CD14-positive monocyte (primary cell): Measurements from ENCODE around the gene PACSIN2. TPM values are rescaled to one million over a fixed set of nuclear protein-coding genes. Genes with fewer than 3 reads are reported as not detected.

Experiments
- DNase-seq, 3 donors: peaks; one replicate each; pipeline ENCODE4 v3.0.0-alpha.2; 2011 to 2022
- H2AFZ ChIP-seq: 2 replicates; pipeline ENCODE4 v1.6.0; 2012; ENCODE audit warnings: mild to moderate bottlenecking, low read depth, low read length, inconsistent platforms; ENCODE audit not compliant: insufficient read depth, poor library complexity, severe bottlenecking
- H3K27ac ChIP-seq, 2 donors: 1 replicate in 1 of 2; 2 replicates in 1 of 2; pipeline ENCODE4 v1.5.1; 2012 to 2013; ENCODE audit warnings: low read length in 2 of 2, control low read depth in 1 of 2, inconsistent platforms in 1 of 2, low read depth in 1 of 2, mild to moderate bottlenecking in 1 of 2
- H3K27me3 ChIP-seq, 2 donors: one replicate each; pipeline versions ENCODE4 v1.6.0 to v1.6.1; 2011 to 2013; ENCODE audit warnings: low read length in 2 of 2; ENCODE audit not compliant: control insufficient read depth in 2 of 2, insufficient read depth in 2 of 2
- H3K36me3 ChIP-seq, 2 donors: replicated peaks in 1 of 2; 1 replicate in 1 of 2; 2 replicates in 1 of 2; pipeline versions ENCODE4 v1.5.1 to v1.6.1; 2012 to 2013; ENCODE audit warnings: low read length in 2 of 2, control low read depth in 1 of 2, inconsistent platforms in 1 of 2, mild to moderate bottlenecking in 1 of 2; ENCODE audit not compliant: insufficient read depth in 2 of 2, control insufficient read depth in 1 of 2
- H3K4me1 ChIP-seq, 2 donors: 1 replicate in 1 of 2; 2 replicates in 1 of 2; pipeline versions ENCODE4 v1.5.1 to v1.6.1; 2012 to 2013; ENCODE audit warnings: low read length in 2 of 2, control low read depth in 1 of 2, inconsistent platforms in 1 of 2, mild to moderate bottlenecking in 1 of 2, moderate library complexity in 1 of 2; ENCODE audit not compliant: insufficient read depth in 2 of 2, control insufficient read depth in 1 of 2
- H3K4me2 ChIP-seq: replicated peaks from 2 replicates; pipeline ENCODE3; 2012; ENCODE audit warnings: low read length, moderate library complexity, mild to moderate bottlenecking; ENCODE audit not compliant: poor library complexity, severe bottlenecking; ENCODE audit errors: extremely low read depth
- H3K4me3 ChIP-seq, 3 experiments: fragments of 200-600 bp in 1 of 3; sonication (generic) in 1 of 3; replicated peaks in 1 of 3; 1 replicate in 2 of 3; 2 replicates in 1 of 3; pipeline ENCODE4 v1.5.1; 2011 to 2013; ENCODE audit warnings: low read length in 3 of 3, mild to moderate bottlenecking in 3 of 3, control low read depth in 2 of 3, low read depth in 2 of 3, inconsistent platforms in 1 of 3, moderate library complexity in 1 of 3
- H3K79me2 ChIP-seq: 2 replicates; pipeline ENCODE4 v1.6.0; 2012; ENCODE audit warnings: mild to moderate bottlenecking, control low read depth, inconsistent platforms, low read length, moderate library complexity; ENCODE audit not compliant: insufficient read depth
- H3K9ac ChIP-seq: 2 replicates; pipeline ENCODE4 v1.6.0; 2017; ENCODE audit warnings: low read length, mild to moderate bottlenecking; ENCODE audit not compliant: insufficient read depth, poor library complexity, severe bottlenecking
- H3K9me3 ChIP-seq, 2 donors: replicated peaks in 1 of 2; 1 replicate in 1 of 2; 2 replicates in 1 of 2; pipeline versions ENCODE4 v1.5.1 to v1.6.1; 2012 to 2013; ENCODE audit warnings: low read length in 2 of 2, control low read depth in 1 of 2; ENCODE audit not compliant: control insufficient read depth in 1 of 2, insufficient read depth in 1 of 2
- H4K20me1 ChIP-seq: 2 replicates; pipeline ENCODE4 v1.6.0; 2012; ENCODE audit warnings: mild to moderate bottlenecking, low read length, control low read depth, moderate library complexity; ENCODE audit not compliant: insufficient read depth
- H3K27ac Mint-ChIP-seq, 7 donors: one replicate each; pipeline ENCODE4 v1.8.0; 2020; ENCODE audit warnings: mild to moderate bottlenecking in 7 of 7, mixed read lengths in 7 of 7, moderate library complexity in 6 of 7, inconsistent platforms in 2 of 7
- H3K27me3 Mint-ChIP-seq, 3 donors: one replicate each; pipeline ENCODE4 v1.8.0; 2021 to 2022; ENCODE audit warnings: low read depth in 3 of 3, mild to moderate bottlenecking in 3 of 3, mixed read lengths in 3 of 3, moderate library complexity in 3 of 3, inconsistent platforms in 1 of 3
- H3K36me3 Mint-ChIP-seq, 2 donors: one replicate each; pipeline ENCODE4 v1.8.0; 2020; ENCODE audit warnings: mixed read lengths in 2 of 2, inconsistent platforms in 1 of 2, mild to moderate bottlenecking in 1 of 2
- H3K4me1 Mint-ChIP-seq: one replicate; pipeline ENCODE4 v1.8.0; 2020; ENCODE audit warnings: mild to moderate bottlenecking, mixed read lengths
- H3K4me3 Mint-ChIP-seq, 2 donors: one replicate each; pipeline ENCODE4 v1.8.0; 2020; ENCODE audit warnings: mild to moderate bottlenecking in 2 of 2, mixed read lengths in 2 of 2, moderate library complexity in 1 of 2
- H3K9me3 Mint-ChIP-seq, 7 donors: one replicate each; pipeline ENCODE4 v1.8.0; 2020 to 2022; ENCODE audit warnings: mixed read lengths in 7 of 7, mild to moderate bottlenecking in 6 of 7, moderate library complexity in 6 of 7, inconsistent platforms in 2 of 7
- CTCF ChIP-seq: fragments of 200-600 bp; IDR thresholded peaks from one replicate; pipeline ENCODE4 v1.8.0; 2022; ENCODE audit warnings: antibody characterized with exemption, mild to moderate bottlenecking
- WGBS: methylation state at CpG from one replicate; pipeline ENCODE4 v1.1.5; 2013; ENCODE audit warnings: missing lambda C conversion rate; ENCODE audit not compliant: insufficient coverage; 5-methylcytosine and 5-hydroxymethylcytosine counted together
- intact Hi-C, 2 donors: fragments of 100-400 bp; cut with micrococcal nuclease; formaldehyde crosslinking; loops; one replicate each; pipeline versions ENCODE4 v1.15.0 to v1.15.1; 2023
- polyA plus RNA-seq, 3 donors: library from polyadenylated mRNA; depleted of rRNA in 1 of 3; unstranded in 2 of 3; stranded (reverse) in 1 of 3; fragments of 300-500 nt in 2 of 3; fragments of >200 nt in 1 of 3; fragmentation: Illumina TruSeq in 2 of 3; gene quantifications; 1 replicate in 2 of 3; 2 replicates in 1 of 3; pipeline ENCODE4 v1.2.3, GENCODE V29; 2012 to 2021

Gene PACSIN2
- polyA plus RNA-seq, 3 donors, result 31.2 to 45.7 (median 40.2) TPM

GRCh38 chr22:42963231-42963595 lies 51.7 kb downstream of the PACSIN2 start:
- no peak overlapping the region for H3K9ac ChIP-seq
- no peak for DNase-seq
- Mint-ChIP-seq H3K27me3 (peaks cover 0 to 2% (median 0%) of the 10 kb centered on the region in 3 donors), H3K9me3 (no peaks in the 10 kb centered on the region), H3K4me3 (no peak overlapping the region), H3K4me1 (peaks cover 75% of the 10 kb centered on the region), H3K27ac (peak overlapping the region; percentile 56 to 95 (median 86)), H3K36me3 (peaks cover 26 to 44% of the 10 kb centered on the region in 2 donors)
- no peak for TF ChIP-seq CTCF
- no peaks in the 10 kb centered on the region for H3K27me3 ChIP-seq
- H3K4me3 ChIP-seq, result no peak overlapping the region
- peaks cover 89% of the 10 kb centered on the region for H3K79me2 ChIP-seq
- H3K27ac ChIP-seq, result peak overlapping the region; percentile 70 to 78
- 82% methylated on average over 8 of the region's 9 CpGs for WGBS
- peaks cover 0 to 20% of the 10 kb centered on the region in 2 donors for H3K36me3 ChIP-seq
- no peak overlapping the region for H3K4me2 ChIP-seq
- H2AFZ ChIP-seq, result no peak overlapping the region
- intact Hi-C loops, result loop anchor here (2.0 to 5.0 kb wide), 4 partner anchors 32 to 41 kb away; no protein-coding TSS in a partner anchor
- H4K20me1 ChIP-seq, result peaks cover 39% of the 10 kb centered on the region
- H3K9me3 ChIP-seq, result no peaks in the 10 kb centered on the region
- H3K4me1 ChIP-seq, result peaks cover 56 to 57% of the 10 kb centered on the region in 2 donors

- intact Hi-C loops, result loop anchor here (2.0 to 5.0 kb wide), 4 partner anchors 32 to 40 kb away; no protein-coding TSS in a partner anchor
- Mint-ChIP-seq H3K27ac (peak overlapping the region; percentile 86 to 95 (median 91)), H3K9me3 (no peaks in the 10 kb centered on the region), H3K4me3 (peak overlapping the region in 1 of 2 donors; percentile 57), H3K4me1 (peaks cover 69% of the 10 kb centered on the region), H3K36me3 (peaks cover 32 to 46% of the 10 kb centered on the region in 2 donors), H3K27me3 (peaks cover 0 to 2% (median 0%) of the 10 kb centered on the region in 3 donors)
- no peaks in the 10 kb centered on the region for H3K27me3 ChIP-seq
- H3K36me3 ChIP-seq, result peaks cover 0 to 24% of the 10 kb centered on the region in 2 donors
- H3K9ac ChIP-seq, result peak overlapping the region; percentile 24
- H3K9me3 ChIP-seq, result no peaks in the 10 kb centered on the region
- H3K27ac ChIP-seq, result peak overlapping the region; percentile 70 to 78
- peaks cover 32% of the 10 kb centered on the region for H4K20me1 ChIP-seq
- TF ChIP-seq CTCF, result no peak
- 83% methylated on average over 5 of the region's 9 CpGs for WGBS
- peak overlapping the region in 1 of 3 experiments; percentile 13 for H3K4me3 ChIP-seq
- H2AFZ ChIP-seq, result no peak overlapping the region
- H3K4me2 ChIP-seq, result peak overlapping the region; percentile 22
- H3K4me1 ChIP-seq, result peaks cover 49 to 51% of the 10 kb centered on the region in 2 donors
- DNase-seq, result peak; percentile 60 to 75 (median 73)
- peaks cover 90% of the 10 kb centered on the region for H3K79me2 ChIP-seq
Measured at GRCh38 chr22:42962295-42963230, 52.4 kb downstream of the PACSIN2 start.
